PC-3 (cell line): ENCODE measurements around the gene C11orf54. TPM values are rescaled to one million over a fixed set of nuclear protein-coding genes. Genes with fewer than 3 reads are reported as not detected.

ENCODE experiments used
- ATAC-seq: fragments of 200-7000 bp; cut with Tn5 transposase; 2 replicates; pipeline ENCODE4 v1.9.1; 2020; ENCODE audit warnings: mild to moderate bottlenecking, moderate library complexity
- BruUV-seq: library from RNA; stranded (reverse); fragments of 400-500 nt; replicated peaks from 2 replicates; lab custom pipeline; 2021; lab: Mats Ljungman, UMichigan
- CTCF ChIA-PET: fragments of 300-600 bp; sonication (Branson Sonifier 250); formaldehyde crosslinking; loops from one replicate; lab custom pipeline; 2022; ENCODE audit warnings: antibody characterized with exemption; lab: Charles Lee
- POLR2A ChIA-PET: fragments of 300-600 bp; sonication (Branson Sonifier 250); formaldehyde crosslinking; loops from one replicate; lab custom pipeline; 2022; ENCODE audit warnings: antibody characterized with exemption; ENCODE audit not compliant: unreplicated experiment; lab: Charles Lee
- DNase-seq: peaks from one replicate; pipeline ENCODE4 v3.0.0-alpha.2; 2015
- H2AFZ ChIP-seq: fragments of 300-600 bp; sonication (generic); 2 replicates; pipeline ENCODE4 v1.6.0; 2016; ENCODE audit warnings: antibody characterized with exemption, low read length
- H3F3A ChIP-seq: fragments of 300-600 bp; sonication (generic); one replicate; pipeline ENCODE4 v1.6.0; 2017; ENCODE audit warnings: antibody characterized with exemption, low read length, control low read depth, mild to moderate bottlenecking; ENCODE audit not compliant: unreplicated experiment
- H3K27ac ChIP-seq: fragments of 300-600 bp; sonication (generic); 2 replicates; pipeline ENCODE4 v1.5.1; 2016; ENCODE audit warnings: mild to moderate bottlenecking, low read length
- H3K27me3 ChIP-seq: fragments of 300-600 bp; sonication (generic); 2 replicates; pipeline ENCODE4 v1.6.1; 2016; ENCODE audit warnings: low read length, mixed read lengths
- H3K36me3 ChIP-seq: fragments of 300-600 bp; sonication (generic); 2 replicates; pipeline ENCODE4 v1.6.1; 2016; ENCODE audit warnings: low read depth, mixed run types, low read length, mixed read lengths
- H3K4me1 ChIP-seq: fragments of 300-600 bp; sonication (generic); 2 replicates; pipeline ENCODE4 v1.5.1; 2016; ENCODE audit warnings: low read length; ENCODE audit not compliant: insufficient read depth
- H3K4me2 ChIP-seq: fragments of 300-600 bp; sonication (generic); 2 replicates; pipeline ENCODE4 v1.6.0; 2016; ENCODE audit warnings: low read length
- H3K4me3 ChIP-seq: fragments of 300-600 bp; sonication (generic); 2 replicates; pipeline ENCODE4 v1.5.1; 2016; ENCODE audit warnings: mild to moderate bottlenecking, low read length, mixed read lengths
- H3K79me2 ChIP-seq: fragments of 300-600 bp; sonication (generic); 2 replicates; pipeline ENCODE4 v1.6.1; 2017; ENCODE audit warnings: low read length, mixed read lengths
- H3K9ac ChIP-seq: fragments of 300-600 bp; sonication (generic); 2 replicates; pipeline ENCODE4 v1.6.0; 2016; ENCODE audit warnings: mild to moderate bottlenecking, low read length
- H3K9me2 ChIP-seq: fragments of 300-600 bp; sonication (generic); replicated peaks from 2 replicates; pipeline ENCODE4 v1.6.1; 2016; ENCODE audit warnings: mixed run types, low read length, mixed read lengths
- H3K9me3 ChIP-seq: fragments of 300-600 bp; sonication (generic); 2 replicates; pipeline ENCODE4 v1.6.1; 2016; ENCODE audit warnings: low read length, mixed read lengths
- H4K20me1 ChIP-seq: fragments of 300-600 bp; sonication (generic); 2 replicates; pipeline ENCODE4 v1.6.1; 2016; ENCODE audit warnings: low read length, mixed read lengths
- CTCF ChIP-seq: fragments of 300-600 bp; sonication (generic); conservative IDR thresholded peaks from 2 replicates; pipeline ENCODE4 v1.5.1; 2017; ENCODE audit warnings: antibody characterized with exemption, low read depth, mild to moderate bottlenecking, low read length
- EZH2 ChIP-seq: fragments of 300-600 bp; sonication (generic); IDR thresholded peaks from one replicate; pipeline ENCODE4 v1.6.1; 2017; ENCODE audit warnings: antibody characterized with exemption, mild to moderate bottlenecking, low read length; ENCODE audit not compliant: unreplicated experiment
- EZH2phosphoT487 ChIP-seq: fragments of 300-600 bp; sonication (generic); IDR thresholded peaks from 2 replicates; pipeline ENCODE4 v1.6.1; 2018; ENCODE audit warnings: mild to moderate bottlenecking, antibody characterized with exemption, low read length, borderline replicate concordance
- intact Hi-C: fragments of 100-400 bp; cut with micrococcal nuclease; formaldehyde crosslinking; loops from 2 replicates; pipeline ENCODE4 v1.9.0; 2023
- total RNA-seq: library from RNA; depleted of rRNA; stranded (reverse); fragments of >200 nt; gene quantifications from 2 replicates; pipeline ENCODE4 v1.2.3, GENCODE V29; 2014

Gene C11orf54
- total RNA-seq, 1 experiment from 2014 or later: 24.3 TPM

GRCh38 chr11:93694557-93694956 lies 46.9 kb upstream of the C11orf54 start:
- H3K4me3 ChIP-seq: no peak overlapping the region
- no peaks in the 10 kb centered on the region for H4K20me1 ChIP-seq
- no peak for TF ChIP-seq EZH2
- no peak for TF ChIP-seq EZH2phosphoT487
- TF ChIP-seq CTCF: no peak
- no peak for DNase-seq
- ATAC-seq: no peak
- H3K9me2 ChIP-seq: no peaks in the 10 kb centered on the region
- H3K4me1 ChIP-seq: no peaks in the 10 kb centered on the region
- H3K9me3 ChIP-seq: no peaks in the 10 kb centered on the region
- POLR2A ChIA-PET: no interaction called here
- intact Hi-C loops: no loop called here
- H3K79me2 ChIP-seq: no peaks in the 10 kb centered on the region
- no TSS peak for BruUV-seq
- no peaks in the 10 kb centered on the region for H3F3A ChIP-seq
- H3K27ac ChIP-seq: no peak overlapping the region
- peaks cover 72% of the 10 kb centered on the region for H3K36me3 ChIP-seq
- CTCF ChIA-PET: no interaction called here
- no peaks in the 10 kb centered on the region for H3K27me3 ChIP-seq
- no peak overlapping the region for H2AFZ ChIP-seq
- H3K9ac ChIP-seq: no peak overlapping the region
- H3K4me2 ChIP-seq: no peak overlapping the region

DNA sequence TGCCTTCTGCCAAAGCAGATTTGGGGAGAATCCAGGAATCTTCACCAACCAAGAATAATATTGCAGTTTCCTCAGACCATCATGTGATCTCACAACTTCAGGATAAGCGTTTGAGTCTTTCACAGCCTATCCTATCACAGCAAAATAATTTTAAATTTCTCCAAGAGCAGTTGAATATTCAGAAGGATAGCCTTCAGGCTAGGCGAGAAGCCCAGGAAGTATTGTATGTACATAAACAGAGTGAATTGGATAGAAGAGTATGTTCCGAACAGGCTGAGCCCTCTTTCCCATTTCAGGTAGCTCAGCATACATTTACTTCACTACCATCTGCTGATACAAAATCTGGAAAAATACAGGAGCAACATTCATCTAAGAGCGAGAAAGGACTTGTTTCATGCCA lies 43.9 kb upstream of the C11orf54 start:
- no peak overlapping the region for H3K4me3 ChIP-seq
- POLR2A ChIA-PET: interaction anchor here (0.7 kb wide), 1 partner anchor 44 kb away, joined by 3 read pairs; the partner anchor contains the start of gene C11orf54
- no peaks in the 10 kb centered on the region for H3K9me2 ChIP-seq
- H3K79me2 ChIP-seq: no peaks in the 10 kb centered on the region
- H2AFZ ChIP-seq: no peak overlapping the region
- no peaks in the 10 kb centered on the region for H3K4me1 ChIP-seq
- H3K9ac ChIP-seq: no peak overlapping the region
- peaks cover 72% of the 10 kb centered on the region for H3K36me3 ChIP-seq
- CTCF ChIA-PET: no interaction called here
- H4K20me1 ChIP-seq: no peaks in the 10 kb centered on the region
- H3K27ac ChIP-seq: no peak overlapping the region
- H3K4me2 ChIP-seq: no peak overlapping the region
- H3F3A ChIP-seq: no peaks in the 10 kb centered on the region
- DNase-seq (no peak), ATAC-seq (no peak)
- TF ChIP-seq EZH2: no peak
- no peak for TF ChIP-seq EZH2phosphoT487
- no peak for TF ChIP-seq CTCF
- no peaks in the 10 kb centered on the region for H3K27me3 ChIP-seq
- BruUV-seq: no TSS peak
- no peaks in the 10 kb centered on the region for H3K9me3 ChIP-seq
- intact Hi-C loops: no loop called here

DNA sequence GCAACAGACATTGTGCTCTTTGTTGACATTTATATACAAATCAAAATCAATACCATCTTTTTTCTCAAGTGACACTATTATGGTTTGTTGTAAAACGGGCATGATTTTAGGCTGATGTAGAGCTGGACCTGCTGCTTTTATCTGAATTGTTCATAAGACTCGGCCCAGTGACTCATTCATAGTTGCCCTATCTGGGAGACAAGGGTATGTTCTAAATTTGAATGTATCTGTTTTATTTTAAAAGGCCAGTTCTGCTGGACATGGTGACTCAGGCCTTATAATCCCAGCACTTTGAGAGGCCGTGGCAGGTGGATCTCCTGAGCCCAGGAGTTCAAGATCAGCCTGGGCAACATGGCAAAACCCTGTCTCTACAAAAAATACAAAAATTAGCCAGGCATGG lies 40.6 kb upstream of the C11orf54 start:
- POLR2A ChIA-PET: no interaction called here

More for the DNA sequence above, 40.6 kb upstream of the C11orf54 start:
- Histone ChIP-seq H3K4me3 (no peak overlapping the region), H3K79me2 (no peaks in the 10 kb centered on the region), H3K27me3 (no peaks in the 10 kb centered on the region), H3K9me3 (no peaks in the 10 kb centered on the region), H3K9ac (no peak overlapping the region), H3F3A (no peaks in the 10 kb centered on the region), H2AFZ (no peak overlapping the region), H3K36me3 (peaks cover 66% of the 10 kb centered on the region), H3K9me2 (no peaks in the 10 kb centered on the region), H3K4me2 (no peak overlapping the region), H3K27ac (no peak overlapping the region), H3K4me1 (no peaks in the 10 kb centered on the region), H4K20me1 (no peaks in the 10 kb centered on the region)
- no TSS peak for BruUV-seq
- no peak for ATAC-seq
- DNase-seq: no peak
- CTCF ChIA-PET: no interaction called here
- TF ChIP-seq EZH2phosphoT487: no peak
- TF ChIP-seq EZH2: no peak
- TF ChIP-seq CTCF: no peak
- intact Hi-C loops: no loop called here
